ENCODE data around the gene PROSER2. TPM values are rescaled to one million over a fixed set of nuclear protein-coding genes. Genes with fewer than 3 reads are reported as not detected.

Gene PROSER2
- total and polyA plus RNA-seq, 2 donors (not counting 3 experiments of a cell fraction or from before 2014, with no cell fraction given): 5.9 to 22.6 TPM

GRCh38 chr10:11830836-11831519, 7.8 kb downstream of the PROSER2 start:
- intact Hi-C loops (cut with micrococcal nuclease) (no loop called here), dilution Hi-C loops (cut with MboI; ENCODE audit: extremely low pct_ligation_motif_present, low sequenced_read_pairs) (no loop called here)
- CTCF ChIA-PET: interaction anchor here (0.8 to 4.3 kb wide), 3 partner anchors 11 to 156 kb away, joined by 3 to 18 read pairs (median 4); no protein-coding TSS in a partner anchor
- H3K9me3 ChIP-seq (replicated peaks; ENCODE audit: control insufficient read depth, insufficient read depth, low read length): no peaks in the 10 kb centered on the region
- BruUV-seq (replicated peaks): no TSS peak
- no peak overlapping the region for H3K27ac ChIP-seq (ENCODE audit: insufficient read depth, low read depth, low read length)
- H3K9me1 ChIP-seq (replicated peaks; ENCODE audit: control insufficient read depth, extremely low read depth, insufficient read depth, low read length): no peaks in the 10 kb centered on the region
- DNase-seq (ENCODE audit: low read depth, low spot score): no peak
- H4K20me1 ChIP-seq (replicated peaks; ENCODE audit: control insufficient read depth, extremely low read depth, insufficient read depth, low read length): no peaks in the 10 kb centered on the region
- no peak overlapping the region for H3K9ac ChIP-seq (replicated peaks; ENCODE audit: extremely low read depth, insufficient read depth, low read length)
- FAIRE-seq: no peak
- no peak overlapping the region for H3K4me2 ChIP-seq (ENCODE audit: insufficient read depth, low read length)
- no peaks in the 10 kb centered on the region for H3K4me1 ChIP-seq (ENCODE audit: control insufficient read depth, extremely low read depth, insufficient read depth, low read length)
- no peak overlapping the region for H2AFZ ChIP-seq (ENCODE audit: low read depth, low read length)
- H3K27me3 ChIP-seq (ENCODE audit: control insufficient read depth in 2 of 2, insufficient read depth in 2 of 2, low read length in 2 of 2): no peaks in the 10 kb centered on the region
- H3K79me2 ChIP-seq (ENCODE audit: control insufficient read depth, insufficient read depth, low read length): peaks cover 40% of the 10 kb centered on the region
- H3K4me3 ChIP-seq (replicated peaks in 1 of 3; ENCODE audit: insufficient read depth in 1 of 3, low read depth in 1 of 3, low read length in 3 of 3): no peak overlapping the region
- no peaks in the 10 kb centered on the region for H3K36me3 ChIP-seq (ENCODE audit: control insufficient read depth in 2 of 2, extremely low read depth in 1 of 2, insufficient read depth in 2 of 2, low read length in 2 of 2)
- POLR2A ChIA-PET: no interaction called here
- TF ChIP-seq, protein P1, sequence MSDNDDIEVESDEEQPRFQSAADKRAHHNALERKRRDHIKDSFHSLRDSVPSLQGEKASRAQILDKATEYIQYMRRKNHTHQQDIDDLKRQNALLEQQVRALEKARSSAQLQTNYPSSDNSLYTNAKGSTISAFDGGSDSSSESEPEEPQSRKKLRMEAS (IDR thresholded peaks at IDR 0.05; ENCODE audit: insufficient read depth, insufficient read length): no peak
- TF ChIP-seq POLR2AphosphoS5 (IDR thresholded peaks at IDR 0.05; ENCODE audit: insufficient read depth, low read depth, low read length): no peak
- no peak for TF ChIP-seq MYC (IDR thresholded peaks at IDR 0.05; ENCODE audit: low read depth, low read length)
- TF ChIP-seq JUN (IDR thresholded peaks at IDR 0.05; ENCODE audit: borderline replicate concordance, insufficient read depth, insufficient read length, low read depth): no peak
- TF ChIP-seq EZH2 (IDR thresholded peaks at IDR 0.05; ENCODE audit: borderline replicate concordance, low read depth, low read length, severe bottlenecking): no peak

DNA sequence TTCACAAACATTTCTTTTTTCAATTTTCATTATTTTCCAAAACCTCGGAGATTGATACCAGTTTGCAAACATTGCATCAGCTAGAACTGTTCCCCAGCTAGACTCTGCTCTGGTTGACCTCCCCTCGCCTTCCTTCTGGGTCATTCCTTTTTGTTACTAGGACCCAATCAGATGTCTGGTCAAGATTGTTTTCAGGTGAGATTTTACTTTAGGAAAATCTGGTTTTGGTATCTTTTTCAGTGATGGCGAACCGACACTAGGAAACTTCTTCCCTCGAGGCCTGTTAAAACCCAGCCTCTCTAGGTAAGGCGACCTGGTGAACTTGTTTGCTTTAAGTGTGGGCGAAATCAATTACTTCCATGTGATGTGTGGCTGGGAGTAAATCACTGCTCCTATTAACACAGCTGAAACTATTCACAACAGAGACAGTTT, 8.4 kb downstream of the PROSER2 start:
- Histone ChIP-seq H3K9ac (replicated peaks; ENCODE audit: extremely low read depth, insufficient read depth, low read length) (no peak overlapping the region), H3K4me3 (replicated peaks in 1 of 3; ENCODE audit: insufficient read depth in 1 of 3, low read depth in 1 of 3, low read length in 3 of 3) (no peak overlapping the region), H3K36me3 (ENCODE audit: control insufficient read depth in 2 of 2, extremely low read depth in 1 of 2, insufficient read depth in 2 of 2, low read length in 2 of 2) (no peaks in the 10 kb centered on the region), H3K27ac (ENCODE audit: insufficient read depth, low read depth, low read length) (no peak overlapping the region), H3K27me3 (ENCODE audit: control insufficient read depth in 2 of 2, insufficient read depth in 2 of 2, low read length in 2 of 2) (no peaks in the 10 kb centered on the region), H3K9me3 (replicated peaks; ENCODE audit: control insufficient read depth, insufficient read depth, low read length) (no peaks in the 10 kb centered on the region), H3K79me2 (ENCODE audit: control insufficient read depth, insufficient read depth, low read length) (peaks cover 38% of the 10 kb centered on the region), H2AFZ (ENCODE audit: low read depth, low read length) (no peak overlapping the region), H4K20me1 (replicated peaks; ENCODE audit: control insufficient read depth, extremely low read depth, insufficient read depth, low read length) (no peaks in the 10 kb centered on the region), H3K4me1 (ENCODE audit: control insufficient read depth, extremely low read depth, insufficient read depth, low read length) (no peaks in the 10 kb centered on the region), H3K4me2 (ENCODE audit: insufficient read depth, low read length) (no peak overlapping the region), H3K9me1 (replicated peaks; ENCODE audit: control insufficient read depth, extremely low read depth, insufficient read depth, low read length) (no peaks in the 10 kb centered on the region)
- CTCF ChIA-PET: interaction anchor here (1.1 to 4.3 kb wide), 2 partner anchors 12 to 155 kb away, joined by 3 to 18 read pairs; no protein-coding TSS in a partner anchor
- POLR2A ChIA-PET: no interaction called here
- TF ChIP-seq POLR2A (IDR thresholded peaks at IDR 0.05; ENCODE audit: low read depth, low read length) (no peak), GATA2 (IDR thresholded peaks at IDR 0.05; ENCODE audit: insufficient read depth, insufficient read length, low read depth, low read length) (no peak), JUN (IDR thresholded peaks at IDR 0.05; ENCODE audit: borderline replicate concordance, insufficient read depth, insufficient read length, low read depth) (no peak), CTCF (IDR thresholded peaks at IDR 0.05; ENCODE audit: extremely low read depth in 1 of 2, insufficient read depth in 1 of 2, low read depth in 1 of 2, low read length in 2 of 2) (no peak), EZH2 (IDR thresholded peaks at IDR 0.05; ENCODE audit: borderline replicate concordance, low read depth, low read length, severe bottlenecking) (no peak), POLR2AphosphoS5 (IDR thresholded peaks at IDR 0.05; ENCODE audit: insufficient read depth, low read depth, low read length) (no peak), MYC (IDR thresholded peaks at IDR 0.05; ENCODE audit: low read depth, low read length) (no peak), FOS (IDR thresholded peaks at IDR 0.05; ENCODE audit: borderline replicate concordance, insufficient read depth, low read length) (no peak)
- TF ChIP-seq, protein P1 (IDR thresholded peaks at IDR 0.05; ENCODE audit: insufficient read depth, insufficient read length): no peak
- no TSS peak for BruUV-seq (replicated peaks)
- FAIRE-seq (no peak), DNase-seq (ENCODE audit: low read depth, low spot score) (no peak)
- dilution Hi-C loops (cut with MboI; ENCODE audit: extremely low pct_ligation_motif_present, low sequenced_read_pairs) (no loop called here), intact Hi-C loops (cut with micrococcal nuclease) (no loop called here)
